GM19397 (cell line): ENCODE results near the gene NGFR.

ENCODE experiments used
- ATAC-seq: cut with Tn5 transposase; IDR thresholded peaks from one replicate; pipeline ENCODE4 v1.9.1; 2021; ENCODE audit warnings: mild to moderate bottlenecking, moderate library complexity; ENCODE audit not compliant: unreplicated experiment

Gene NGFR

GRCh38 chr17:49494986-49495841, at the start of gene NGFR:
NGFR (plus strand) TSS chr17:49495293; CDS start chr17:49495418, 125 bp downstream.
- ATAC-seq: no peak

GRCh38 chr17:49445591-49445990, 49.5 kb upstream of the NGFR start:
- ATAC-seq: no peak

- ATAC-seq: no peak
Measured at GRCh38 chr17:49447628-49448302, 47.3 kb upstream of the NGFR start.

- ATAC-seq: no peak
Measured at GRCh38 chr17:49450181-49450580, 44.9 kb upstream of the NGFR start.

GRCh38 chr17:49450735-49451134, 44.4 kb upstream of the NGFR start:
- no peak for ATAC-seq

GRCh38 chr17:49452201-49452600, 42.9 kb upstream of the NGFR start:
- no peak for ATAC-seq

GRCh38 chr17:49452661-49453060, 42.4 kb upstream of the NGFR start:
- no peak for ATAC-seq

GRCh38 chr17:49454050-49454449, 41.0 kb upstream of the NGFR start:
- ATAC-seq: no peak

GRCh38 chr17:49455272-49455861, 39.7 kb upstream of the NGFR start:
- no peak for ATAC-seq

GRCh38 chr17:49456183-49456965, 38.7 kb upstream of the NGFR start:
- no peak for ATAC-seq

- no peak for ATAC-seq
Measured at GRCh38 chr17:49457564-49458535, 37.2 kb upstream of the NGFR start.

GRCh38 chr17:49459401-49459984, 35.6 kb upstream of the NGFR start:
- ATAC-seq: no peak

- no peak for ATAC-seq
Measured at GRCh38 chr17:49460401-49460800, 34.7 kb upstream of the NGFR start.

GRCh38 chr17:49461580-49461979, 33.5 kb upstream of the NGFR start:
- ATAC-seq: no peak

- no peak for ATAC-seq
Measured at GRCh38 chr17:49464049-49464448, 31.0 kb upstream of the NGFR start.

GRCh38 chr17:49465331-49465903, 29.7 kb upstream of the NGFR start:
- no peak for ATAC-seq

- ATAC-seq: no peak
Measured at GRCh38 chr17:49466436-49466835, 28.7 kb upstream of the NGFR start.

GRCh38 chr17:49467175-49467574, 27.9 kb upstream of the NGFR start:
- no peak for ATAC-seq

- ATAC-seq: no peak
Measured at GRCh38 chr17:49468811-49469385, 26.2 kb upstream of the NGFR start.
